Measurements from ENCODE around the gene GPR162. TPM values are rescaled to one million over a fixed set of nuclear protein-coding genes. Genes with fewer than 3 reads are reported as not detected.
A peak's percentile ranks its signal among the peaks of the same experiment; 100 is the strongest.

GPR162 gene
- under 1 TPM; 0.25 to 0.29 TPM for total RNA-seq

DNA sequence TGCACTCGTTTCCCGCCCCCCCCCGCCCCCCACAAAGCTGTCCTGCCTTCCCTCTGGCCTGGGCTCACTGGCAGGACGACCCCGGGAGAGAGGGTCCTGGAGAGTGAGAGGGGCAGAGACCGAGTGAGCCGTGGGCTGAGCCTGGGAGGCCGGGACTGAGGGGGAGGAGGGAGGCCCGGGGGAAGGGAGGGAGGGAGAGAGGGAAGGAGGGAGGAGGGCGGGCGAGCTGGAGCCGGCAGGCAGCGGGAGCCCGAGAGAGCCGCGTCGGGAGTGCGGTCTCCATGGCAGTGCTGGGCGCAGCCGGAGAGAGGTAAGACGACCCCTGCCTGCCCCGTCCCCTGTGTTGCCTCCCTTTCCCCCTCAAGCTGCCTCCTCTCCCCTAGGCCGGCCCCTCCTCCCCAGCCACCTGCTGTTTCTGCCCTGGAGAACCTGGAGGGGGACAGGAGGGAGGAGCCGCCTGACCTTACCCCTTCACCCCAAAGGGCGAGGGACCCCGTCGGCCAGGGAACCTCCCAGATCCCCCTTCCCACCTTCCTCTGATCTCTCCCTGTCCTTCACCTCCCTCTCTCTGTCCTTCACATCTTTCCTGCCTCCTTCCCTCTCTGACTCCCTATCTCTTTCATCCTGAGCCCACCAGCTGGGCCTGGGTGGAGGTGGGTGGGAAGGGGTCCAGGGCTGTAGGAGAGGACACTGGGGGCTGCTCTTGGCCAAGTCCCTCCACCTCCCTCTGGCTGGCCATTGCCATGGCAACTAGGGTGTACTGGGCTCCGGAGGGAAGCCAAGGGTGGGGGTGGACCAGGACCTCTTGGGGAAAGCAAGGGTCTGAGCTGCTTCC, at the start of gene GPR162:
Gene GPR162, plus strand, starts transcription at position 231 of the 835 bp plus-strand sequence. CDS start 2,078 bp downstream, outside the sequence.
- no peak for DNase-seq
- H3K27me3 Mint-ChIP-seq = peaks cover 36% of the 10 kb centered on the region
- peaks cover 19% of the 10 kb centered on the region for H3K4me1 Mint-ChIP-seq
- H3K27ac Mint-ChIP-seq = peak within 1 kb of the TSS; percentile 60
- peaks cover 28% of the 10 kb centered on the region for H3K36me3 Mint-ChIP-seq (ENCODE audit: low read depth)
- peak within 1 kb of the TSS; percentile 50 for H3K4me3 Mint-ChIP-seq
- CTCF ChIA-PET = interaction anchor here (1.2 to 2.2 kb wide), 7 partner anchors 10 to 126 kb away, joined by 3 to 10 read pairs (median 5); partner anchors contain the start of genes MLF2 and USP5
- H3K9me3 Mint-ChIP-seq = no peaks in the 10 kb centered on the region
- POLR2A ChIA-PET = no interaction called here

- Mint-ChIP-seq H3K27ac (peak within 1 kb of the TSS; percentile 80), H3K9me3 (no peaks in the 10 kb centered on the region), H3K4me1 (peaks cover 66% of the 10 kb centered on the region), H3K4me3 (peak within 1 kb of the TSS; percentile 72), H3K36me3 (ENCODE audit: low read depth) (peaks cover 2% of the 10 kb centered on the region), H3K27me3 (peaks cover 20% of the 10 kb centered on the region)
- CTCF ChIA-PET = interaction anchor here (1.0 to 8.8 kb wide), 4 partner anchors 8 to 20 kb away, joined by 3 to 77 read pairs (median 6); partner anchors contain the start of gene MLF2
- peak; percentile 50 for DNase-seq
- POLR2A ChIA-PET = no interaction called here
Observed at GRCh38 chr12:6772331-6772695, 49.3 kb upstream of the GPR162 start, which contains the start of gene LAG3. TSS of gene LAG3 (plus strand) at chr12:6772520. CDS start at chr12:6772853, 333 bp downstream.

DNA sequence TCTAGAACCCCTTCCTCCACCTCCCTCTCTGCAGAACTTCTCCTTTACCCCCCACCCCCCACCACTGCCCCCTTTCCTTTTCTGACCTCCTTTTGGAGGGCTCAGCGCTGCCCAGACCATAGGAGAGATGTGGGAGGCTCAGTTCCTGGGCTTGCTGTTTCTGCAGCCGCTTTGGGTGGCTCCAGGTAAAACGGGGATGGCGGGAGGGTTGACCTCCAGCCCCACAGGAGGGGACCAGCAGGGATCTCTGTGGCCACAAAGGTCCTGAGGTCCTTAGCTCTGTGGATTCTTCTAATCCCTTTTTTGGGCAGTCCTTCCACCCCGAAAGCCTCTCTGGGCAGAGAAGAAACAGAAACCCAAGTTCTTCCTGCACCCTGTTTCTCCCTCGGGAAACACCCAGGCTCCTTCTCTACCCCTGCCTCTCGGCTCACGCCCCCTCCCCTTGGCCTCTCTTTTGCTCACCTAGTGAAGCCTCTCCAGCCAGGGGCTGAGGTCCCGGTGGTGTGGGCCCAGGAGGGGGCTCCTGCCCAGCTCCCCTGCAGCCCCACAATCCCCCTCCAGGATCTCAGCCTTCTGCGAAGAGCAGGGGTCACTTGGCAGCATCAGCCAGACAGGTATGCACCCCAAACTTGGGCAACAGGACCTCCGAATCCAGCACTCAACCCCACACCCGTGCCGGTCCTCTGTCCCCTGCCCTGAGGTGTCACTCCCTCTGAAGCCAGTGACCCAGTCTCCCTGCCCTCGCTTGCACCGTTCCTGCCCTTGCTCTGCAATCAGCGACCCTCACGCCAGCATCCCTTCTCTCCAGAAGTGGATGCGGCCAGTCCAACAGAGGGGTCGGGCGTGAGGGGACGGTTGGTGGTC, 48.7 kb upstream of the GPR162 start:
- peak overlapping the region; percentile 80 for H3K27ac Mint-ChIP-seq
- DNase-seq = no peak
- H3K36me3 Mint-ChIP-seq (ENCODE audit: low read depth) = peaks cover 2% of the 10 kb centered on the region
- H3K9me3 Mint-ChIP-seq = no peaks in the 10 kb centered on the region
- ChIA-PET CTCF (interaction anchor here (0.7 to 8.8 kb wide), 5 partner anchors 10 to 80 kb away, joined by 3 to 77 read pairs (median 5); partner anchors contain the start of gene MLF2), POLR2A (no interaction called here)
- peaks cover 15% of the 10 kb centered on the region for H3K27me3 Mint-ChIP-seq
- H3K4me1 Mint-ChIP-seq = peaks cover 61% of the 10 kb centered on the region
- peak overlapping the region; percentile 72 for H3K4me3 Mint-ChIP-seq

DNA sequence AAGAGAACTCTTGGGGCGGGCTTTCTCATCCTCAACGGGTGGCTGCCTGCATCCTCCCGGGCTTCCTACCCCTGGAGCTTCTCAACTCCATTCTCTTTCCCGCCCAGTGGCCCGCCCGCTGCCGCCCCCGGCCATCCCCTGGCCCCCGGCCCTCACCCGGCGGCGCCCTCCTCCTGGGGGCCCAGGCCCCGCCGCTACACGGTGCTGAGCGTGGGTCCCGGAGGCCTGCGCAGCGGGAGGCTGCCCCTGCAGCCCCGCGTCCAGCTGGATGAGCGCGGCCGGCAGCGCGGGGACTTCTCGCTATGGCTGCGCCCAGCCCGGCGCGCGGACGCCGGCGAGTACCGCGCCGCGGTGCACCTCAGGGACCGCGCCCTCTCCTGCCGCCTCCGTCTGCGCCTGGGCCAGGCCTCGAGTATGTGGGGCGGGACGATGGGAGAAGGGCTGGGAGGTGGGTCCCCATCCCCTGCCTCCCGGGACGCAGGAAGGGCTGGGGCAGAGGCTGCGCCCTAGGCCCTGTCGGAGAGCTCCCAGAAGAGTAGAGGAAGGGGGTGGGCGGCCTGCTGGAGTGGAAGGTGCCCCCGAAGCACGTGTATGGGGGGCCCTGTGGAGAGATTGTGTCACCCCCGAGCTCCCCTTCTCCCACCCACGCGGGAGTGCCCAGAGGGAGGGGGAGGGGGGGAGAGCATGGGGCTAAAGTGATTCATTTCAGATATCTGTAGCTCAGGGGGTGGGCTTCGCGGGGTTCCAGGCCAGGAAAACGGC, 47.9 kb upstream of the GPR162 start:
- H3K27ac Mint-ChIP-seq = peak overlapping the region; percentile 80
- ChIA-PET POLR2A (no interaction called here), CTCF (interaction anchor here (1.1 to 14.2 kb wide), 6 partner anchors 6 to 79 kb away, joined by 3 to 120 read pairs (median 7); partner anchors contain the start of genes MLF2 and PTMS)
- DNase-seq = no peak
- H3K9me3 Mint-ChIP-seq = no peaks in the 10 kb centered on the region
- H3K4me1 Mint-ChIP-seq = peaks cover 61% of the 10 kb centered on the region
- H3K4me3 Mint-ChIP-seq = peak overlapping the region; percentile 72
- peaks cover 8% of the 10 kb centered on the region for H3K27me3 Mint-ChIP-seq
- peaks cover 2% of the 10 kb centered on the region for H3K36me3 Mint-ChIP-seq (ENCODE audit: low read depth)

DNA sequence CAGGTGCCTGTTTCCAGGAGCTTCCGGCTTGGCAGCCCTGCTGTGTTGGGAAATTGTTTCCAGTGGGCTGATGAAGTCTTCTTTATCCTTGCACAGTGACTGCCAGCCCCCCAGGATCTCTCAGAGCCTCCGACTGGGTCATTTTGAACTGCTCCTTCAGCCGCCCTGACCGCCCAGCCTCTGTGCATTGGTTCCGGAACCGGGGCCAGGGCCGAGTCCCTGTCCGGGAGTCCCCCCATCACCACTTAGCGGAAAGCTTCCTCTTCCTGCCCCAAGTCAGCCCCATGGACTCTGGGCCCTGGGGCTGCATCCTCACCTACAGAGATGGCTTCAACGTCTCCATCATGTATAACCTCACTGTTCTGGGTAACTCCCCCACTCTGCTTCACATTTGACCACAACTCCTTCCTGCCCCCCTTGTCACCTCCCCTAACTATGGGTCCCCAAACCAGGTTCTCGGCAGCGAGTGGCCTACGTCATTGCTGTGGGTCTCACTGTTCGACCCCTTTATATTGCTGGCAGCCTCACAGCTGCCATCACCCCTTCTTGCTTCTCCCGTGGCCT, 47.0 kb upstream of the GPR162 start:
- Mint-ChIP-seq H3K4me1 (peaks cover 66% of the 10 kb centered on the region), H3K27ac (peak overlapping the region; percentile 65), H3K36me3 (ENCODE audit: low read depth) (peaks cover 2% of the 10 kb centered on the region), H3K27me3 (peaks cover 5% of the 10 kb centered on the region), H3K9me3 (no peaks in the 10 kb centered on the region), H3K4me3 (peak overlapping the region; percentile 50)
- DNase-seq = no peak
- ChIA-PET CTCF (interaction anchor here (1.1 to 14.2 kb wide), 7 partner anchors 7 to 78 kb away, joined by 3 to 120 read pairs (median 5); partner anchors contain the start of genes MLF2 and PTMS), POLR2A (no interaction called here)

DNA sequence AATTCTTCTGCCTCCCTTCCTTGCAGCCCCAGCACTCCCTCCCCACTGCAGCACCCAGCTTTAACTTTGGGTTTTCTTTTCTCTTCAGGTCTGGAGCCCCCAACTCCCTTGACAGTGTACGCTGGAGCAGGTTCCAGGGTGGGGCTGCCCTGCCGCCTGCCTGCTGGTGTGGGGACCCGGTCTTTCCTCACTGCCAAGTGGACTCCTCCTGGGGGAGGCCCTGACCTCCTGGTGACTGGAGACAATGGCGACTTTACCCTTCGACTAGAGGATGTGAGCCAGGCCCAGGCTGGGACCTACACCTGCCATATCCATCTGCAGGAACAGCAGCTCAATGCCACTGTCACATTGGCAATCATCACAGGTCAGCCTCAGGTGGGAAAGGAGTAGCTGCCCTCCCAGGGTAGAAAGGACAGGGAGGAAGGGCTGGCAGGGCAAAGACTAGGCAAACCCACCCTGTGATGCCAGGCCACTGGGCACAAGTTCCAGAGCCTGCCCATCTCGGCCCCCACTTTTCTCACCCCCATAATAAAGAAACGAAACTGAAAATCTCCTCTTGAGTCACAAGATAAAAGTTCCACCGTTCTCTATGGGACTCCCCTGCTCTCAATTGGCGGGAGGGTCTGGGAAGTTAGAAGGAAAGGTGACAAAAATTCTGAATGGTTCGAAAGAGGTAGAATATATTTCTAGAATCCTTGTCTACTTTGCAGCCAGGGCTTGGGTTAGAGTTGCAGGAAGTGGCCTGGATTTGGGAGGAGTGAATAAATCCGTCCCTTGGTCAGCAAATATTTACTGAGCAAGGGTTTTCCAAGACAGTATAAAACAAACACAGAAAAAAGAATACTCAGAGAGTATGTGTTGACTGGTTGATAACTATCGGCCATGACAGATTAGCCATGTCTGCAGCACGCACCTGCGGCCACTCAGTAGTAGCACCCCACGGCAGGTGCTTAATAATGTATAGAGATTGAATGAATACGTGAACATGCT, 46.1 kb upstream of the GPR162 start:
- Mint-ChIP-seq H3K4me1 (peaks cover 75% of the 10 kb centered on the region), H3K36me3 (ENCODE audit: low read depth) (peaks cover 2% of the 10 kb centered on the region), H3K4me3 (peak overlapping the region; percentile 50), H3K27me3 (peaks cover 5% of the 10 kb centered on the region), H3K9me3 (no peaks in the 10 kb centered on the region), H3K27ac (peak overlapping the region; percentile 65)
- CTCF ChIA-PET = interaction anchor here (1.2 to 14.2 kb wide), 4 partner anchors 7 to 62 kb away, joined by 3 to 120 read pairs (median 11); partner anchors contain the start of genes MLF2 and PTMS
- no peak for DNase-seq
- POLR2A ChIA-PET = no interaction called here

- peaks cover 69% of the 10 kb centered on the region for H3K4me1 Mint-ChIP-seq
- H3K27me3 Mint-ChIP-seq = peaks cover 5% of the 10 kb centered on the region
- peaks cover 2% of the 10 kb centered on the region for H3K36me3 Mint-ChIP-seq (ENCODE audit: low read depth)
- H3K4me3 Mint-ChIP-seq = no peak overlapping the region
- CTCF ChIA-PET = interaction anchor here (0.7 to 14.2 kb wide), 4 partner anchors 10 to 88 kb away, joined by 3 to 120 read pairs (median 16); partner anchors contain the start of genes MLF2, PTMS and ZNF384
- H3K27ac Mint-ChIP-seq = no peak overlapping the region
- POLR2A ChIA-PET = no interaction called here
- DNase-seq = no peak
- H3K9me3 Mint-ChIP-seq = no peaks in the 10 kb centered on the region
Observed at GRCh38 chr12:6777386-6777785, 44.2 kb upstream of the GPR162 start.

GRCh38 chr12:6778217-6778573, 43.4 kb upstream of the GPR162 start:
- H3K9me3 Mint-ChIP-seq = no peaks in the 10 kb centered on the region
- H3K4me3 Mint-ChIP-seq = peak overlapping the region; percentile 70
- ChIA-PET CTCF (interaction anchor here (0.6 to 14.2 kb wide), 11 partner anchors 9 to 134 kb away, joined by 3 to 120 read pairs (median 5); partner anchors contain the start of genes CD4, MLF2, P3H3 and PTMS), POLR2A (interaction anchor here (0.6 kb wide), 1 partner anchor 89 kb away, joined by 3 read pairs; no protein-coding TSS in a partner anchor)
- H3K27ac Mint-ChIP-seq = no peak overlapping the region
- no peak for DNase-seq
- peaks cover 5% of the 10 kb centered on the region for H3K27me3 Mint-ChIP-seq
- peaks cover 2% of the 10 kb centered on the region for H3K36me3 Mint-ChIP-seq (ENCODE audit: low read depth)
- peaks cover 67% of the 10 kb centered on the region for H3K4me1 Mint-ChIP-seq

- peak overlapping the region; percentile 70 for H3K4me3 Mint-ChIP-seq
- peak overlapping the region; percentile 84 for H3K27ac Mint-ChIP-seq
- POLR2A ChIA-PET = interaction anchor here (0.6 kb wide), 1 partner anchor 89 kb away, joined by 3 read pairs; no protein-coding TSS in a partner anchor
- peaks cover 5% of the 10 kb centered on the region for H3K27me3 Mint-ChIP-seq
- CTCF ChIA-PET = interaction anchor here (0.7 to 14.2 kb wide), 10 partner anchors 8 to 135 kb away, joined by 3 to 120 read pairs (median 6); partner anchors contain the start of genes CD4, MLF2, P3H3 and PTMS
- DNase-seq = peak; percentile 93
- H3K4me1 Mint-ChIP-seq = peaks cover 69% of the 10 kb centered on the region
- H3K36me3 Mint-ChIP-seq (ENCODE audit: low read depth) = peaks cover 2% of the 10 kb centered on the region
- H3K9me3 Mint-ChIP-seq = no peaks in the 10 kb centered on the region
Observed at GRCh38 chr12:6778574-6779550, 42.8 kb upstream of the GPR162 start.

Measured in activated CD4-positive, alpha-beta T cell treated with anti-CD3 and anti-CD28 coated beads, Interleukin-2, amount 10 ng/mL, durations not matched to agents 7 days and 5 days (primary cell).